ENCODE results near the gene FBXL17. TPM values are rescaled to one million over a fixed set of nuclear protein-coding genes. Genes with fewer than 3 reads are reported as not detected.

Gene FBXL17
- total RNA-seq, 1 donor from 2014 or later: 11.6 TPM

- no peak for TF ChIP-seq CTCF (IDR thresholded peaks at IDR 0.05; ENCODE audit: insufficient read depth, low read length, poor library complexity, severe bottlenecking)
- no peak for DNase-seq (ENCODE audit: low read depth)
- no peaks in the 10 kb centered on the region for H3K27me3 ChIP-seq (ENCODE audit: control insufficient read depth, insufficient read depth, low read length)
These were observed 380.7 kb downstream of the FBXL17 start for GRCh38 chr5:108001222-108001621.

GRCh38 chr5:107997338-107997980, 384.4 kb downstream of the FBXL17 start:
- Histone ChIP-seq H3K4me3 (ENCODE audit: low read depth, low read length) (no peak overlapping the region), H3K27me3 (ENCODE audit: control insufficient read depth, insufficient read depth, low read length) (no peaks in the 10 kb centered on the region), H3K36me3 (ENCODE audit: control insufficient read depth, insufficient read depth, low read length) (no peaks in the 10 kb centered on the region)
- TF ChIP-seq CTCF (IDR thresholded peaks at IDR 0.05; ENCODE audit: insufficient read depth, low read length, poor library complexity, severe bottlenecking): no peak
- DNase-seq (ENCODE audit: low read depth): no peak

More at GRCh38 chr5:108001222-108001621, 380.7 kb downstream of the FBXL17 start:
- Histone ChIP-seq H3K36me3 (ENCODE audit: control insufficient read depth, insufficient read depth, low read length) (no peaks in the 10 kb centered on the region), H3K4me3 (ENCODE audit: low read depth, low read length) (no peak overlapping the region)

GRCh38 chr5:107993341-107993740, 388.6 kb downstream of the FBXL17 start:
- no peak for DNase-seq (ENCODE audit: low read depth)
- H3K4me3 ChIP-seq (ENCODE audit: low read depth, low read length): no peak overlapping the region
- no peak for TF ChIP-seq CTCF (IDR thresholded peaks at IDR 0.05; ENCODE audit: insufficient read depth, low read length, poor library complexity, severe bottlenecking)
- H3K36me3 ChIP-seq (ENCODE audit: control insufficient read depth, insufficient read depth, low read length): no peaks in the 10 kb centered on the region
- H3K27me3 ChIP-seq (ENCODE audit: control insufficient read depth, insufficient read depth, low read length): no peaks in the 10 kb centered on the region

GRCh38 chr5:107990881-107991810, 390.8 kb downstream of the FBXL17 start:
- Histone ChIP-seq H3K36me3 (ENCODE audit: control insufficient read depth, insufficient read depth, low read length) (no peaks in the 10 kb centered on the region), H3K4me3 (ENCODE audit: low read depth, low read length) (no peak overlapping the region), H3K27me3 (ENCODE audit: control insufficient read depth, insufficient read depth, low read length) (no peaks in the 10 kb centered on the region)
- DNase-seq (ENCODE audit: low read depth): no peak
- no peak for TF ChIP-seq CTCF (IDR thresholded peaks at IDR 0.05; ENCODE audit: insufficient read depth, low read length, poor library complexity, severe bottlenecking)

- H3K27me3 ChIP-seq (ENCODE audit: control insufficient read depth, insufficient read depth, low read length): no peaks in the 10 kb centered on the region
- no peak for TF ChIP-seq CTCF (IDR thresholded peaks at IDR 0.05; ENCODE audit: insufficient read depth, low read length, poor library complexity, severe bottlenecking)
- no peak overlapping the region for H3K4me3 ChIP-seq (ENCODE audit: low read depth, low read length)
- DNase-seq (ENCODE audit: low read depth): no peak
- no peaks in the 10 kb centered on the region for H3K36me3 ChIP-seq (ENCODE audit: control insufficient read depth, insufficient read depth, low read length)
These were observed 396.8 kb downstream of the FBXL17 start for GRCh38 chr5:107985144-107985543.

All from kidney epithelial cell (primary cell).